ENCODE measurements around the gene IGFBP6.

The IGFBP6 gene

DNA sequence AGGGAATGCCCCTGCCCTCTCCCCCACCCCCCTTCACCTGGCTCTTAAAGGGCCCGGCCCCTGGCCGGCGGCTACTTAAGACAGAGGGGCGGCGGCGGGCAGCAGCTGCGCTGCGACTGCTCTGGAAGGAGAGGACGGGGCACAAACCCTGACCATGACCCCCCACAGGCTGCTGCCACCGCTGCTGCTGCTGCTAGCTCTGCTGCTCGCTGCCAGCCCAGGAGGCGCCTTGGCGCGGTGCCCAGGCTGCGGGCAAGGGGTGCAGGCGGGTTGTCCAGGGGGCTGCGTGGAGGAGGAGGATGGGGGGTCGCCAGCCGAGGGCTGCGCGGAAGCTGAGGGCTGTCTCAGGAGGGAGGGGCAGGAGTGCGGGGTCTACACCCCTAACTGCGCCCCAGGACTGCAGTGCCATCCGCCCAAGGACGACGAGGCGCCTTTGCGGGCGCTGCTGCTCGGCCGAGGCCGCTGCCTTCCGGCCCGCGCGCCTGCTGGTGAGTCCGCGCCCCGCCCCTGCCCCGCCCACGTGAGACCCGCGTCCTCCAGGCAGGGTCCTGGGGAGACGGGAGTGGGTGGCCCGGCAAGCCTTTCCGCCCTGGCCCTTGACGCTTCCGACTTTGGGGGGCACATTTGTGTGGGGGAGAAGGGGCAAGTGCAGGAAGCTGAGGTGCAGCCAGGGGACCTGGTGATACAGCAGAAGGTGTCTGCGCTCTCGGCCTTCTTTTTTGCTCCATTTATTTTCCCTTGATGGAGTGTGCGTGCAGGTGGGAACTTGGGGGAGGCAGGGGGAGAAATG is at the start of gene IGFBP6:
TSS of gene IGFBP6 (plus strand) at position 104 of the 790 bp plus-strand sequence. CDS start at position 155, 51 bp downstream.
- DNase-seq, result peak in 17 of 56 donors; percentile 11 to 76 (median 42)

- peak in 46 of 56 donors; percentile 17 to 80 (median 56) for DNase-seq
Measured at GRCh38 chr12:53048033-53048779, 49.3 kb upstream of the IGFBP6 start.

- DNase-seq, result peak in 5 of 56 donors; percentile 19 to 58 (median 49)
Measured at GRCh38 chr12:53048780-53049401, 48.6 kb upstream of the IGFBP6 start.

DNA sequence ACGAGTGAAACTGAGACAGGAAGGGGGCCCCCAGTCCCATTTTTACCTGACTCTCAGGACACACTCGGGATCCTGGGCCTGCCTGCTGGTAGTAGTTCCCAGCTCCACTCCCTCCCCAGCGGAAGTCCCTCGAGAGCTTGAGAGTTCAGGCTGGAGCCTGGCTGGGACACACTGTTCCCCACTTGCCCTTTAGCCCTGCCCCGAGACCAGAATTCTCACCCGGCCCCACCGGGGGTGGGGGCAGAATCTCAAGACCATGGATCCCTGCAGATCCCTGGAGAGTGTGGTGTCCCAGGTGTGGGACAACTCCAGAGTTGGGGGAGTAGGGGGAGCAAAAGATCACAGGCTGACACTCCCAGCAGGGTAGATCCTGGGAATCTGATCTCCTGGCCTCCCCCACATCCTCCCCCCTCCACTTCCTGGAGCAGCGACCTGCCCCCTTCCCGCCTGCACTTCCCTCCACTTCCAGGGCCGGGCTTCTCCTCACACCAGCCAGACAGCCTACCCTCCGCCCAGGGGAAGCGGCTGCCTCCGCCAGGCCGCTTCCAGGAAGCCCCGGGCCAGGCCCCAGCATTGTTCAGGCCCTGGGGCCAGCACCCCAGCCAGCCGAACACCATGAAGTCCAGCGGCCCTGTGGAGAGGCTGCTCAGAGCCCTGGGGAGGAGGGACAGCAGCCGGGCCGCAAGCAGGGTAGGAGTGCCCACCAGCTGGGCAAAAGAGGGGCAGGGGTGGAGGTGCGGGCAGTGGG is 47.7 kb upstream of the IGFBP6 start, which contains the start of gene TNS2:
TSS of gene TNS2 (plus strand) at position 495 of the 748 bp plus-strand sequence. CDS start at position 616, 121 bp downstream.
- peak in 11 of 56 donors; percentile 20 to 54 (median 31) for DNase-seq

DNA sequence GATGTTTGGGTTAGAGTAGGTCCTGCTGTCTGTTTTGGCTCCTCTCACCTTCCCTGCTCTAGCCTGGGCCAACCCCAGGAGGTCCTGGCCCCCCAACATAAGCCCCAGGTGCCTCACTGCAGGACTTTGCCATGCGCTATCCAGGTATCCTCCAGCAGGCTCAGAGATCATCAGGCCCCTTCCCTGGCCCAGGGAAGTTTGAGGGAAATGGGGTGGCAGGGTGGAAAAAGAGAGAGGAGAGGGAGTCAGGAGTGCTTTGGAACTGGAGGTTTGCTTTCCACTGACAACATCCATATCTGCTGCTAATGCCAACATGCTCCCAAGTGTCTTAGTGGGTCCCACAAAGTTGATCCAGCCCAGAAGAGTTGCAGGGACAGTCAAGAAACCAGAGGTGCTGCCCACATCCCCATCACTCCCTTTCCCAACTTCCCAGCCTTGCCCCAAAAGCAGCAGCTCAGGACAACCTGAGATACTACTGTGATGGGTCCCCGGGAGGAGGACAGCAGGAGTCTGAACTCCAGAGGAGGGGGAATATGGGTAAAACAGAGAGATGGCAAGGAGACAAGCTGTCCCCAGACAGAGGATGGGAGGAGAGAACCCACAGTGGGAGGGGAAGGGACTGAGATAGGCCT is 46.9 kb upstream of the IGFBP6 start:
- DNase-seq, result peak in 1 of 56 donors; percentile 78

DNA sequence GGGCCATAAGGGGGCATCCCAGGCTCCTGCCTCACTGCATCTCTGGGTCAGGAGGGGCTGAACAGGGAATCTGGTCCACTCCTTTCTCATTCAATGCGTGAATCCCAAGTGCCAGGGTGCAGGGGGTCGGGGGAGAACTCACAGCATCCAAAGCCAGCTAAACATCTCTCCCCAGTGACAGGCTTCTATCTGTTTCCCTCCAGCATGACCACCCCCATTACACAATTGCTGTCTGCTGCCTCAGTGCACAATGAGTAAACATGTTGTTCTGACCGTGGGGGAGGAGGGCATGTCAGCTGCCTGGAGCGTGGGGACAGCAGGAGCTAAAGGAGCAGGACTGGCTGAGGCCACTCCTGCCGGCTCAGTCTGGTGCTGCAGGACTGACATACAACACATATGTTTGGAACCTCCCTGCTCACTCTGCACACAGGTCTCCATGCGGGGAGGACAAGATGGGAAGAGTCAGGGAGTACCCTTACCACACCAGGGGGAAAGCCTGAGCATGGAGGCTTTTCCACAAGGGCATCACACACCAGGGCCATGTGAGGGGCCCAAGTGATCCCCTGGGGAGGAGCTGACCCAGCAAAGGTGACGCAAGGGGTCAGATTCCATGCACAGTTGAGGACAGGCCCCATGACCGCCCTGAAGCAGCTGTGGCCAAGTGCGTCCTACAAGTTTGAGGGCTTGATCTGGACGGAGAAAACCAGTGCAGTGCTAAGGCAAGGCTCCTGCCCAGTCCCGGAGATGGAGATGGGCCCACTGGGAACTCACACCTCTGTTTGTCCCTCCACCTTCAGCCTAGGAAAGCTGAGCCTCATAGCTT is 46.2 kb upstream of the IGFBP6 start:
- peak in 54 of 56 donors; percentile 40 to 94 (median 82) for DNase-seq

DNA sequence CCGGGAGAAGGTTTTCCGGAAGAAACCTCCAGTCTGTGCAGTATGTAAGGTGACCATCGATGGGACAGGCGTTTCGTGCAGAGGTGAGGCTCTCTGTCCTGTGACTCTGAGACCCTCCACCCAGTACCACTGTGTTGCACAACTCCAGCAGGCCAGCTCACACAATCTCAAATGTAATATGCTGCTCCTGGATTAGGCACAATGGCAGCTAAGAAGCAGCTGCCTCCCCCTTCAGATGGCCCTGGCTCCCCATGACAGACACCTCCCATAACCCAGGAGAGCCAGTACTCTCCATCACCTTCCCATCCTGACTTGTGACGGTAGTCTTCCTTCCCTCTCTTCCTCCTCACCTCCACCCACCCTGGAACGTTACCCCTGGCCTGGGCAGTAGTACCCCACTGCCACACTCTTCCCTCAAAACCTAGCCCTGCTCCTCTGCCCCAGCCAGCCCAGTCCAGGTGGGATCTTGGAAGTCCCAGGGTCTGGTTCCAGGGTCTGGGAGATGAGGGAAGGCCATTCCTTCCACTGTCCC is 45.5 kb upstream of the IGFBP6 start:
- no peak for DNase-seq

DNA sequence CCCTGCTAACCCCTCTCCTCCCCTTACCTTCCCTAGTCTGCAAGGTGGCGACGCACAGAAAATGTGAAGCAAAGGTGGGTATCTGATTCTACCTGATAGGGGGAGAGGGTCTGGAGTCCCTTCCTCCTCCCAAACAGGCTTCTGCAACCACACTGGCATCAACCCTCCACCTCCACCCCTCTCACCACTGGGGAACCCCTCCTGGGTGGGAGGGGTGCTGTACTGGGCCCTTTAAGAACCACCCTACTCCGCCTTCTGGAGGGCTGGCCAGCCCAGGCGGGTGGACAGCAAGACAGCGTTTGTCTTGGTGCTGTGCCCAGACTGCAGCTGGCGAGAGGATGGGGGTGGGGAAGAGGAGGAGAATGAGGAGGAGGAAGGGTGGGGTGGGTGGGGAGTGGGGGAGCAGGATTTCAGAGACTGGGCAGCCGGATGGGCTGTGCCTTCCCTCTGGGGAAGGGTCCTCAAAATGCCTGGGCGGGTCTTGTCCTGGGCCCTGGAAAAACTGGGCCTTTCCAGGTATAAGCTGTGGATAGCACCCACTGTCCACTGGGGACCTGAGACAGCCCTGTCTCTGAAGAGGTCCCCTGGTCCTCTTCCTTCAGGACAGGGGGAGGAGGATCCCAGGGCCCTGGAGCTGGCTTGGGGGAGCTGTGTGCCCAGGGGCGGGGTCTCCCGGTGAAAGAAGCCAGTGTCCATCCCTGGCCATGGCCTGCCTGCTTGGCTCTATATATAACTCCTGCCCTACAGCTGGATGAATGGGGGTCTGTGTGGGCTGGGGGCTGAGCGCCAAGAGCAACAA is 44.8 kb upstream of the IGFBP6 start:
- peak in 55 of 56 donors; percentile 36 to 95 (median 85) for DNase-seq

- peak in 40 of 56 donors; percentile 4 to 71 (median 48) for DNase-seq
Measured at GRCh38 chr12:53053218-53054111, 44.0 kb upstream of the IGFBP6 start.

GRCh38 chr12:53054112-53054878 is 43.2 kb upstream of the IGFBP6 start:
- peak in 55 of 56 donors; percentile 67 to 98 (median 94) for DNase-seq

GRCh38 chr12:53055471-53056266 is 41.8 kb upstream of the IGFBP6 start:
- no peak for DNase-seq

DNA sequence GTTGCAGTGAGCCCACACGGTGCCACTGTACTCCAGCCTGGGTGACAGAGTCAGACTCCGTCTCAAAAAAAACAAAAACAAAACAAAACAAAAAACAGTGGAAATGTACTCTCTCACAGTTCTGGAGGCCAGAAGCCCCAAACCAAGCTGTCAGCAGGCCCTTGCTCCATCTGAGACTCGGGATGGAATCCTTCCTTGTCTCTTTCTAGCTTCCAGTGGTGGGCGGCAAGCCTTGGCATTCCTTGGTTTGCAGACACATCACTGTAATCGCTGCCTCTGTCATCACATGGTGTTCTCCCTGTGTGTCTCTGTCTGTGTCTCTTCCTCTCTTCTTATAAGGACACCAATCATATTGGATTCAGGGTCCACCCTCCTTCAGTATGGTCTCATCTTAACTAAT is 41.2 kb upstream of the IGFBP6 start:
- no peak for DNase-seq

GRCh38 chr12:53056901-53057300 is 40.6 kb upstream of the IGFBP6 start:
- DNase-seq, result no peak

- no peak for DNase-seq
Measured at GRCh38 chr12:53057816-53058500, 39.5 kb upstream of the IGFBP6 start.

Measured in amygdala (tissue), 56 donors.